ENCODE results near the gene CDC42EP5.

The CDC42EP5 gene

DNA sequence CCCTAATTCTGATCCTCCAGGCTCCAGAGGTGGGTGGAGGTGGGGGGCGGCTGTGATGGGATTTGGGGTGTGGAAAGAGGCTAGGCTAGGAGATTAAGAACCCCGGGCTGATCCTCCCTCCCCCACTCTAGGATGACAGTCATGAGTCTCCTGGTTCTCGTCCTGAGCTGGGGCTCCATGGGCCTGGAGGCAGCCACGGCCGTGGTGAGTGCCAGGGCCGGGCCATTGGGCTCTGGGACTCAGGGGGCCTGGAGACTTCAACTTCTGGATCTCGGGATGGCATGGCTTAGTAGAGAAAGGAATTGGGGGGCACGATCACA, 44.0 kb downstream of the CDC42EP5 start:
- DNase-seq (ENCODE audit: low read depth) = no peak
- no peaks in the 10 kb centered on the region for H3K36me3 ChIP-seq (ENCODE audit: control insufficient read depth, insufficient read depth, low read length, severe bottlenecking)
- no peak overlapping the region for H3K4me3 ChIP-seq (ENCODE audit: low read length)
- H3K9me3 ChIP-seq (ENCODE audit: control insufficient read depth, low read length) = no peaks in the 10 kb centered on the region
- peaks cover 6% of the 10 kb centered on the region for H3K4me1 ChIP-seq (ENCODE audit: control insufficient read depth, insufficient read depth, low read length)
- H3K9ac ChIP-seq (ENCODE audit: low read length) = no peak overlapping the region
- peaks cover 36% of the 10 kb centered on the region for H3K27me3 ChIP-seq (replicated peaks; ENCODE audit: control insufficient read depth, insufficient read depth, low read length)

DNA sequence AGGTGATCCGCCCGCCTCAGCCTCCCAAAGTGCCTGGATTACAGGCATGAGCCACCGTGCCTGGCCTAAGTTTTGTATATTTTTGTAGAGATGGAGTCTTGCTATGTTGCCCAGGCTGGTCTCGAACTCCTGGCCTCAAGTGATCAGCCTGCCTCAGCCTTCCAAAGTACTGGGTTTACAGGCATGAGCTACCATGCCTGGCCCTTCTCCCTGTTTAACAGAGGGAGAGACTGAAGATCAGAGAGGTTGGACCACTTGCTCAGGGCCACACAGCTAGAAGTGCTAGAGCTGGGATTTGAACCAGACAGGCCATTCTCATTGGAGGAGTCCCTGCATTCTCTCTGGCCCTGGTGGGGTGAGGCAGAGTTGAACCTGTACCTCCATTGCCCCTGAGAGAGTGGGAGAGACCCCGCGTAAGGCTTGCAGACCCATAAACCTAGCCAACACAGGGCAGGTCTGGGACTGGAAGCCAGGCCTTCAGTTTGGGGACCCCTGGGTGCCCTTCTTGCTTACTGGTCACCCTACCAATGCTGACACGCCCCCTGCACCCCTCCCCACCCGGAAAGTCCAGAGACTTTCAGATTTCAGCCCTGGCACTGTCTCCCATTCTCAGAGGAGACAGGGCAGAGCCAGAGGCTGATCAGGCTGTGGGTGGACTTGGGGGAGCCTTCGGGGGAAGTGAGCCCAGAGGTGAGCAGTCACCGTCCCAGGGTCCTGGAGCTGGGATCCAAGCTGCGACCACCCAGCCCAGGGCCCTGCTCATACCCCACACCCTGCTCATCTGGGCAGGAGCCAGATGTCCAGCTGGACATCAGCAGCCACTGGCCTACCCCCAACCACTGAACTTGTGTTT, 44.5 kb downstream of the CDC42EP5 start:
- Histone ChIP-seq H3K9ac (ENCODE audit: low read length) (no peak overlapping the region), H3K36me3 (ENCODE audit: control insufficient read depth, insufficient read depth, low read length, severe bottlenecking) (no peaks in the 10 kb centered on the region), H3K4me3 (ENCODE audit: low read length) (no peak overlapping the region), H3K27me3 (replicated peaks; ENCODE audit: control insufficient read depth, insufficient read depth, low read length) (peaks cover 36% of the 10 kb centered on the region), H3K9me3 (ENCODE audit: control insufficient read depth, low read length) (no peaks in the 10 kb centered on the region), H3K4me1 (ENCODE audit: control insufficient read depth, insufficient read depth, low read length) (peaks cover 6% of the 10 kb centered on the region)
- DNase-seq (ENCODE audit: low read depth) = no peak

GRCh38 chr19:54427586-54427985, 45.5 kb downstream of the CDC42EP5 start:
- H3K36me3 ChIP-seq (ENCODE audit: control insufficient read depth, insufficient read depth, low read length, severe bottlenecking) = no peaks in the 10 kb centered on the region
- peaks cover 6% of the 10 kb centered on the region for H3K4me1 ChIP-seq (ENCODE audit: control insufficient read depth, insufficient read depth, low read length)
- H3K9ac ChIP-seq (ENCODE audit: low read length) = no peak overlapping the region
- peaks cover 36% of the 10 kb centered on the region for H3K27me3 ChIP-seq (replicated peaks; ENCODE audit: control insufficient read depth, insufficient read depth, low read length)
- H3K4me3 ChIP-seq (ENCODE audit: low read length) = no peak overlapping the region
- H3K9me3 ChIP-seq (ENCODE audit: control insufficient read depth, low read length) = no peaks in the 10 kb centered on the region
- DNase-seq (ENCODE audit: low read depth) = no peak

GRCh38 chr19:54426291-54426931, 46.7 kb downstream of the CDC42EP5 start:
- H3K36me3 ChIP-seq (ENCODE audit: control insufficient read depth, insufficient read depth, low read length, severe bottlenecking) = no peaks in the 10 kb centered on the region
- no peak for DNase-seq (ENCODE audit: low read depth)
- no peak overlapping the region for H3K4me3 ChIP-seq (ENCODE audit: low read length)
- no peaks in the 10 kb centered on the region for H3K9me3 ChIP-seq (ENCODE audit: control insufficient read depth, low read length)
- peaks cover 3% of the 10 kb centered on the region for H3K4me1 ChIP-seq (ENCODE audit: control insufficient read depth, insufficient read depth, low read length)
- no peak overlapping the region for H3K9ac ChIP-seq (ENCODE audit: low read length)
- H3K27me3 ChIP-seq (replicated peaks; ENCODE audit: control insufficient read depth, insufficient read depth, low read length) = peaks cover 40% of the 10 kb centered on the region

GRCh38 chr19:54425382-54425723, 47.7 kb downstream of the CDC42EP5 start:
- peaks cover 42% of the 10 kb centered on the region for H3K27me3 ChIP-seq (replicated peaks; ENCODE audit: control insufficient read depth, insufficient read depth, low read length)
- no peak overlapping the region for H3K4me3 ChIP-seq (ENCODE audit: low read length)
- no peak overlapping the region for H3K9ac ChIP-seq (ENCODE audit: low read length)
- H3K36me3 ChIP-seq (ENCODE audit: control insufficient read depth, insufficient read depth, low read length, severe bottlenecking) = no peaks in the 10 kb centered on the region
- H3K4me1 ChIP-seq (ENCODE audit: control insufficient read depth, insufficient read depth, low read length) = no peaks in the 10 kb centered on the region
- DNase-seq (ENCODE audit: low read depth) = no peak
- no peaks in the 10 kb centered on the region for H3K9me3 ChIP-seq (ENCODE audit: control insufficient read depth, low read length)

DNA sequence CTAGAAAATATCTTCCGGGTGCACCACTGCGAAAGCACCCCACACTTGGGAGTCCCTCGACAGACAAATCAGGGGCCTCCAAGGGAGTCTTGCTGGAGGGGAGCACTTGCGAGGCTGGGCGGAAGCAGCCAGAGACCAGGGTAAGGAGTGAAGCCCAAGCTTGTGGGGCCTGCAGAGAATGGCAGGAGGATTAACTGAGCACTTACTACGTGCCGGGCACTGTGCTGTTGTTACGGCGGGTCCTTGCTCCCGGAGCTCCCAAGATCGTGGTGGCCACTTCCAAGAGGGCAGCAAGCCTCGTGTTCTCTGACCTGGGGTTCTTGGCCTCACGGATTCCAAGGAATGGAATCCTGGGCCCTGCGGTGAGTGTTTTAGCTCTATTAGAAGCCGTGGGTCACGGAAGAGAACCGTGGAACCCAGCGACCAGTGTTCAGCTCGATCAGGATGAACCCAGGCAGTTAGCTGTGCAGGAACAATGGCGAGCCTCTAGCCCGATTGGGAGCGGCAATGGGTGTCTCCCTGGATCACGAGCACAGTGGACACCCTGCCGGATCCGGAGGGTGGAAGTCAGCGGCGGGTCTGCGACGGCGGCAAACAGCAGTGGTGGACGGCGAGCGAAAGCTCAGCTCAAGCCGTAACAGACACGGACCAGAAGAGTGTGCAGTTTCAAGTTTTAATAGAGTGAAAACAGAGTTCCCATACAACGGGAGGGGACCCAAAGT, 48.3 kb downstream of the CDC42EP5 start:
- Histone ChIP-seq H3K27me3 (replicated peaks; ENCODE audit: control insufficient read depth, insufficient read depth, low read length) (peaks cover 40% of the 10 kb centered on the region), H3K9ac (ENCODE audit: low read length) (no peak overlapping the region), H3K36me3 (ENCODE audit: control insufficient read depth, insufficient read depth, low read length, severe bottlenecking) (no peaks in the 10 kb centered on the region), H3K4me3 (ENCODE audit: low read length) (no peak overlapping the region), H3K9me3 (ENCODE audit: control insufficient read depth, low read length) (no peaks in the 10 kb centered on the region), H3K4me1 (ENCODE audit: control insufficient read depth, insufficient read depth, low read length) (no peaks in the 10 kb centered on the region)
- no peak for DNase-seq (ENCODE audit: low read depth)

GRCh38 chr19:54424201-54424600, 48.9 kb downstream of the CDC42EP5 start:
- H3K9ac ChIP-seq (ENCODE audit: low read length) = no peak overlapping the region
- peaks cover 44% of the 10 kb centered on the region for H3K27me3 ChIP-seq (replicated peaks; ENCODE audit: control insufficient read depth, insufficient read depth, low read length)
- no peak for DNase-seq (ENCODE audit: low read depth)
- H3K4me1 ChIP-seq (ENCODE audit: control insufficient read depth, insufficient read depth, low read length) = no peaks in the 10 kb centered on the region
- no peak overlapping the region for H3K4me3 ChIP-seq (ENCODE audit: low read length)
- H3K36me3 ChIP-seq (ENCODE audit: control insufficient read depth, insufficient read depth, low read length, severe bottlenecking) = no peaks in the 10 kb centered on the region
- H3K9me3 ChIP-seq (ENCODE audit: control insufficient read depth, low read length) = no peaks in the 10 kb centered on the region

DNA sequence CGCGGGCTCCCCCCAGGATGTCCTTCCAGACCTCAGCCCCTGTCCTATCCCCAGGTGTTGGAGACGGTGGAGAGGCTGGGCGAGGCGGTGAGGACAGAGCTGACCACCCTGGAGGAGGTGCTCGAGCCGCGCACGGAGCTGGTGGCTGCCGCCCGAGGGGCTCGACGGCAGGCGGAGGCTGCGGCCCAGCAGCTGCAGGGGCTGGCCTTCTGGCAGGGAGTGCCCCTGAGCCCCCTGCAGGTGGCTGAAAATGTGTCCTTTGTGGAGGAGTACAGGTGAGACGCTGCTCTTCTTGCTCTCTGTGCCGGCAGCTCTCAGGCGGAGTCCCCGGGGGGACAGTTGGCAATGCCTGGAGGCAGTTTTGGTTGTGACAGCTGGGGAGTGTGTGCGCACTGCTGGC, 51.0 kb downstream of the CDC42EP5 start:
- no peaks in the 10 kb centered on the region for H3K4me1 ChIP-seq (ENCODE audit: control insufficient read depth, insufficient read depth, low read length)
- no peak overlapping the region for H3K9ac ChIP-seq (ENCODE audit: low read length)
- peaks cover 40% of the 10 kb centered on the region for H3K27me3 ChIP-seq (replicated peaks; ENCODE audit: control insufficient read depth, insufficient read depth, low read length)
- H3K4me3 ChIP-seq (ENCODE audit: low read length) = no peak overlapping the region
- no peaks in the 10 kb centered on the region for H3K9me3 ChIP-seq (ENCODE audit: control insufficient read depth, low read length)
- H3K36me3 ChIP-seq (ENCODE audit: control insufficient read depth, insufficient read depth, low read length, severe bottlenecking) = no peaks in the 10 kb centered on the region
- DNase-seq (ENCODE audit: low read depth) = no peak

- Histone ChIP-seq H3K36me3 (ENCODE audit: control insufficient read depth, insufficient read depth, low read length, severe bottlenecking) (no peaks in the 10 kb centered on the region), H3K27me3 (replicated peaks; ENCODE audit: control insufficient read depth, insufficient read depth, low read length) (peaks cover 45% of the 10 kb centered on the region), H3K4me3 (ENCODE audit: low read length) (no peak overlapping the region), H3K4me1 (ENCODE audit: control insufficient read depth, insufficient read depth, low read length) (no peaks in the 10 kb centered on the region), H3K9me3 (ENCODE audit: control insufficient read depth, low read length) (no peaks in the 10 kb centered on the region), H3K9ac (ENCODE audit: low read length) (no peak overlapping the region)
- no peak for DNase-seq (ENCODE audit: low read depth)
These were observed 51.6 kb downstream of the CDC42EP5 start for GRCh38 chr19:54421521-54421920.

- Histone ChIP-seq H3K36me3 (ENCODE audit: control insufficient read depth, insufficient read depth, low read length, severe bottlenecking) (no peaks in the 10 kb centered on the region), H3K4me1 (ENCODE audit: control insufficient read depth, insufficient read depth, low read length) (no peaks in the 10 kb centered on the region), H3K27me3 (replicated peaks; ENCODE audit: control insufficient read depth, insufficient read depth, low read length) (peaks cover 45% of the 10 kb centered on the region), H3K9ac (ENCODE audit: low read length) (no peak overlapping the region), H3K4me3 (ENCODE audit: low read length) (no peak overlapping the region), H3K9me3 (ENCODE audit: control insufficient read depth, low read length) (no peaks in the 10 kb centered on the region)
- DNase-seq (ENCODE audit: low read depth) = no peak
These were observed 52.0 kb downstream of the CDC42EP5 start for GRCh38 chr19:54421169-54421516.

DNA sequence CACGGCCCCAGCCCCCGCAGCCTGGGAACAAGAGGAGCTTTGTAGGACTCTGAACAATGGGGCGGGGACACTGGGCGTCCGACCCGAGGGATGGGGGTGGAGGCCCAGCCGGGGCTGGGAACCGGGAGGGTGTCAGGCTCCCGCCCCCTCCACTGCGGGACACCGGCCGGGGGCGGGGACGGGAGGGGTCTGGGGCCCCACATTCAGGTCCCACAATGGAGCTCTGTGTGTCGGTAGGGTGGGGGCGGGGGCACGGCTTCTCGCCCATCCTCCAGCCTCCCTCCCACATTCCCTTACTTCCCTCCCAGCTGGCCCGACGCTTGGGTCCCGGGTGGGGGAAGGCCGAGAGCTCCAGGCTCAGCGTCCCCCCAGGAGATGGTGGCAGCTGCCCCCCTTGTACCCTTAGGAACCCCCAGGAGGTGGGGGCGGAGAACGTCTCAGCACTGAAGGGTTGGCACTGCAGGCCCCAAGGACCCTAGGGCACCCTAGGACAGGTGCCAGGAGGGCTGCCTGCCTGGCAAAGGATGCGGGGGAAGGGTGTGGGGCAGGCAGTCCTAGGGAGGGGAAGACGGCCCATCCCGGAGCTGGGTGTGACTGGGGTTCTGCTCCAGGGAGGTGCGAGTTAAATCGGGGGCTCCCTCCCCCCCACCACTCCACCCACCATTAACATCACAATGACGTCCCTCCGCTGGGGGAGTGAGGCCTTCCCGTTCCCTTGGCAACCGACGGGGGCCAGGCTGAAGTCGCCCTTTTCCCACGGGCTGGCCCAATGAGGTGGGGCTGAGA, 52.5 kb downstream of the CDC42EP5 start:
- H3K9me3 ChIP-seq (ENCODE audit: control insufficient read depth, low read length) = no peaks in the 10 kb centered on the region
- no peaks in the 10 kb centered on the region for H3K4me1 ChIP-seq (ENCODE audit: control insufficient read depth, insufficient read depth, low read length)
- peaks cover 45% of the 10 kb centered on the region for H3K27me3 ChIP-seq (replicated peaks; ENCODE audit: control insufficient read depth, insufficient read depth, low read length)
- H3K4me3 ChIP-seq (ENCODE audit: low read length) = no peak overlapping the region
- no peak overlapping the region for H3K9ac ChIP-seq (ENCODE audit: low read length)
- no peaks in the 10 kb centered on the region for H3K36me3 ChIP-seq (ENCODE audit: control insufficient read depth, insufficient read depth, low read length, severe bottlenecking)
- DNase-seq (ENCODE audit: low read depth) = no peak

Measured in adipocyte (in vitro differentiated cells).